Measurements from ENCODE around the gene C8B.

- TF ChIP-seq EZH2phosphoT487 (IDR thresholded peaks at IDR 0.05; ENCODE audit: unreplicated experiment) (no peak), POLR2AphosphoS5 (IDR thresholded peaks at IDR 0.05; ENCODE audit: low read depth) (no peak), CTCF (conservative IDR thresholded peaks at IDR 0.05; ENCODE audit: low read depth in 2 of 2) (no peak), STAT1 (IDR thresholded peaks at IDR 0.05; ENCODE audit: unreplicated experiment) (no peak), CREB1 (CRISPR knock-in tag; IDR thresholded peaks at IDR 0.05; ENCODE audit: low read depth) (no peak), EZH2 (IDR thresholded peaks at IDR 0.05; ENCODE audit: low read depth, unreplicated experiment) (no peak), ZNF114 (CRISPR knock-in tag; IDR thresholded peaks at IDR 0.05) (no peak), JUNB (IDR thresholded peaks at IDR 0.05; ENCODE audit: unreplicated experiment) (no peak), REST (IDR thresholded peaks at IDR 0.05; ENCODE audit: unreplicated experiment) (no peak), ZNF331 (CRISPR knock-in tag; IDR thresholded peaks at IDR 0.05; ENCODE audit: low read depth) (no peak), NANOG (IDR thresholded peaks at IDR 0.05; ENCODE audit: borderline replicate concordance) (no peak), ETS1 (IDR thresholded peaks at IDR 0.05) (no peak)
Observed at GRCh38 chr1:56905667-56906066, 60.1 kb downstream of the C8B start.

All from GM23338 (cell line).